Fibroblast of pulmonary artery (primary cell): Measurements from ENCODE around the gene NTRK3.

Source experiments
- DNase-seq: peaks from one replicate; pipeline ENCODE4 v3.0.0-alpha.2; 2010; ENCODE audit warnings: low read depth
- H3K4me3 ChIP-seq: replicated peaks from 2 replicates; pipeline ENCODE4 v1.5.1; 2011; ENCODE audit warnings: low read depth, mild to moderate bottlenecking, control low read depth, low read length, moderate library complexity
- CTCF ChIP-seq: IDR thresholded peaks from 2 replicates; pipeline ENCODE4 v1.5.1; 2011; ENCODE audit warnings: mild to moderate bottlenecking, control low read depth, low read length, inconsistent platforms; ENCODE audit errors: missing control alignments

The NTRK3 gene

GRCh38 chr15:88147760-88148159, 108.8 kb downstream of the NTRK3 start:
- no peak overlapping the region for H3K4me3 ChIP-seq
- DNase-seq: no peak
- TF ChIP-seq CTCF: no peak

- no peak for TF ChIP-seq CTCF
- no peak for DNase-seq
- no peak overlapping the region for H3K4me3 ChIP-seq
Measured at GRCh38 chr15:88144921-88145653, 111.5 kb downstream of the NTRK3 start.

- no peak for TF ChIP-seq CTCF
- no peak for DNase-seq
- no peak overlapping the region for H3K4me3 ChIP-seq
Measured at GRCh38 chr15:88142121-88142520, 114.4 kb downstream of the NTRK3 start.

- no peak for TF ChIP-seq CTCF
- H3K4me3 ChIP-seq: no peak overlapping the region
- DNase-seq: no peak
Measured at GRCh38 chr15:88141269-88141889, 115.2 kb downstream of the NTRK3 start.

- no peak overlapping the region for H3K4me3 ChIP-seq
- DNase-seq: no peak
- no peak for TF ChIP-seq CTCF
Measured at GRCh38 chr15:88140398-88140797, 116.1 kb downstream of the NTRK3 start.

GRCh38 chr15:88139936-88140335, 116.6 kb downstream of the NTRK3 start:
- no peak for TF ChIP-seq CTCF
- no peak for DNase-seq
- no peak overlapping the region for H3K4me3 ChIP-seq

- DNase-seq: no peak
- no peak for TF ChIP-seq CTCF
- no peak overlapping the region for H3K4me3 ChIP-seq
Measured at GRCh38 chr15:88133795-88134194, 122.7 kb downstream of the NTRK3 start.
